Type B pancreatic cell (in vitro differentiated cells): ENCODE measurements around the gene ASCC1. TPM values are rescaled to one million over a fixed set of nuclear protein-coding genes. Genes with fewer than 3 reads are reported as not detected.

Source experiments
- DNase-seq: peaks from one replicate; pipeline ENCODE4 v3.0.0; 2021; ENCODE audit warnings: mixed read lengths; ENCODE audit not compliant: unreplicated experiment; ENCODE audit errors: extremely low spot score
- H3K27ac Mint-ChIP-seq: 2 replicates; pipeline ENCODE4 v1.8.0; 2021; ENCODE audit warnings: mild to moderate bottlenecking, mixed read lengths
- H3K27me3 Mint-ChIP-seq: 2 replicates; pipeline ENCODE4 v1.8.0; 2021; ENCODE audit warnings: mixed read lengths
- H3K36me3 Mint-ChIP-seq: 2 replicates; pipeline ENCODE4 v1.8.0; 2021; ENCODE audit warnings: mixed read lengths
- H3K4me1 Mint-ChIP-seq: one replicate; pipeline ENCODE4 v1.8.0; 2021; ENCODE audit warnings: mixed read lengths; ENCODE audit not compliant: unreplicated experiment
- H3K4me3 Mint-ChIP-seq: 2 replicates; pipeline ENCODE4 v1.8.0; 2021; ENCODE audit warnings: mild to moderate bottlenecking, mixed read lengths
- H3K9me3 Mint-ChIP-seq: 2 replicates; pipeline ENCODE4 v1.8.0; 2021; ENCODE audit warnings: mixed read lengths
- CTCF ChIP-seq: fragments of 200-600 bp; sonication (generic); conservative IDR thresholded peaks from 2 replicates; pipeline ENCODE4 v1.5.0; 2021; ENCODE audit warnings: antibody characterized with exemption, mild to moderate bottlenecking
- total RNA-seq: library from RNA; stranded (reverse); gene quantifications from 2 replicates; pipeline ENCODE4 v1.2.1, GENCODE V29; 2021; ENCODE audit warnings: low replicate concordance

The ASCC1 gene
- total RNA-seq, 1 donor from 2014 or later, result 32.8 TPM

DNA sequence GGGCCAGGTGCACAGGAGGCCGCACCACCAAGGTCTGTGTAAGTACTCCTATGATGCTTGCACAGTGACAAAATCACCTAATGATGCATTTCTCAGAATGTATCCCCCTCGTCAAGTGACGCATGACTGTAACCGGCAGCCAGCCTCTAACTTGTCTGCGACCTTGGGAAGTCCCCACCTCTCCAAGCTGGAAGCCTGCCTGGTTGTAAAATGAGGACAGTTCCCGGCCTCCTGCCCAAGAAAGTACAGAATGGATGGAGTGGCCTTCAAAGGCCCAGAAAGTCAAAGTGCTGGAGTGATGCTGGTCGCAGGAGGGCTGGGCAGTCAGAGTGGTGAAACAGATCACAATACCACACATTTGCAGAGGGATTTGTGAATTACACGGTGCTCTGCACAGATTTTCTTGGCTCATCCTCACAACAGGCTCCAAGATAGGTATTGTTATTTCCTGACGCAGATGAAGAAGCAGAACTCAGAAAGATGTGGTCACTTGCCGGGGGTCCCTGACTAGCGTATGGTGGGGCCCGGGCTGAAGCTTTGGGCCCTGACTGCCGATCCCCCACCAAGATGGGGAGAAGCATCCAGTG lies 150.5 kb downstream of the ASCC1 start:
- Mint-ChIP-seq H3K4me1 (peaks cover 32% of the 10 kb centered on the region), H3K9me3 (no peaks in the 10 kb centered on the region), H3K27me3 (no peaks in the 10 kb centered on the region), H3K27ac (no peak overlapping the region), H3K36me3 (no peaks in the 10 kb centered on the region), H3K4me3 (no peak overlapping the region)
- DNase-seq, result no peak
- no peak for TF ChIP-seq CTCF

- Mint-ChIP-seq H3K4me1 (peaks cover 27% of the 10 kb centered on the region), H3K9me3 (no peaks in the 10 kb centered on the region), H3K36me3 (no peaks in the 10 kb centered on the region), H3K27me3 (no peaks in the 10 kb centered on the region), H3K27ac (peak overlapping the region; percentile 79), H3K4me3 (no peak overlapping the region)
- TF ChIP-seq CTCF, result no peak
- no peak for DNase-seq
These were observed 152.2 kb downstream of the ASCC1 start for GRCh38 chr10:72063703-72064391.

- Mint-ChIP-seq H3K36me3 (no peaks in the 10 kb centered on the region), H3K9me3 (no peaks in the 10 kb centered on the region), H3K27ac (peak overlapping the region; percentile 79), H3K27me3 (no peaks in the 10 kb centered on the region), H3K4me3 (no peak overlapping the region), H3K4me1 (peaks cover 25% of the 10 kb centered on the region)
- no peak for DNase-seq
- no peak for TF ChIP-seq CTCF
These were observed 153.0 kb downstream of the ASCC1 start for GRCh38 chr10:72062832-72063702.

GRCh38 chr10:72062382-72062781 lies 153.7 kb downstream of the ASCC1 start:
- Mint-ChIP-seq H3K4me3 (no peak overlapping the region), H3K36me3 (no peaks in the 10 kb centered on the region), H3K27me3 (no peaks in the 10 kb centered on the region), H3K9me3 (no peaks in the 10 kb centered on the region), H3K27ac (peak overlapping the region; percentile 46), H3K4me1 (peaks cover 25% of the 10 kb centered on the region)
- no peak for DNase-seq
- TF ChIP-seq CTCF, result no peak

- Mint-ChIP-seq H3K27ac (peak overlapping the region; percentile 46), H3K4me3 (no peak overlapping the region), H3K9me3 (no peaks in the 10 kb centered on the region), H3K27me3 (no peaks in the 10 kb centered on the region), H3K4me1 (peaks cover 25% of the 10 kb centered on the region), H3K36me3 (no peaks in the 10 kb centered on the region)
- DNase-seq, result no peak
- no peak for TF ChIP-seq CTCF
These were observed 154.1 kb downstream of the ASCC1 start for GRCh38 chr10:72061930-72062329.
